NCI-H510A (cell line): Measurements from ENCODE around the gene ZNF787.

ENCODE experiments used
- DNase-seq: peaks from one replicate; lab custom pipeline; 2025; lab: John Stamatoyannopoulos, UW

Gene ZNF787

DNA sequence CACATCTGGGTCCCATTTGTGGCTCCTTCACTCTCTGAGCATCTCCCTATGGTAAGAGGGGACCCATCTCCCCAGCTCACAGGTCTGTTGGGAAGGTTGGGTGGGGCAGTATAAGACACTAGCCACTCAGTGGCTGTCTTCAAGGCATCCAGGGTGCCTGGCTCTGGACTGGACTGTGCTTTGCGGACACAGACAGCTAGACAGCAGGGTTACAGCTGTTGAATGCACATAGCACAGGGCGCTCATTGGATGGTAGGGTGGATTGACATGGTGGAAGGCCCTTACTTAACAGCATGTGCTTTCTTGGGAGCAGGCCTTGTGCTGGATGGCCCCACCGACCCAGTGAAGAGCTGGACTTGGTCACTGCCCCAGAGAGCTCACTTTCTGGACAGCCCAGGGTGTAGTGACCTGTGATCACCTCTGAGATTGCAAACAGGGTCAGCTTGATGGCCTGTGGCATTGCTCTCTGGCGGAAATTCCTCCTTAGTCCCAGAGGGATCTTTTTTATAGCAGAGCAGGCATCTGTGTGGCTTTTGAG, 21.9 kb upstream of the ZNF787 start:
- no peak for DNase-seq

DNA sequence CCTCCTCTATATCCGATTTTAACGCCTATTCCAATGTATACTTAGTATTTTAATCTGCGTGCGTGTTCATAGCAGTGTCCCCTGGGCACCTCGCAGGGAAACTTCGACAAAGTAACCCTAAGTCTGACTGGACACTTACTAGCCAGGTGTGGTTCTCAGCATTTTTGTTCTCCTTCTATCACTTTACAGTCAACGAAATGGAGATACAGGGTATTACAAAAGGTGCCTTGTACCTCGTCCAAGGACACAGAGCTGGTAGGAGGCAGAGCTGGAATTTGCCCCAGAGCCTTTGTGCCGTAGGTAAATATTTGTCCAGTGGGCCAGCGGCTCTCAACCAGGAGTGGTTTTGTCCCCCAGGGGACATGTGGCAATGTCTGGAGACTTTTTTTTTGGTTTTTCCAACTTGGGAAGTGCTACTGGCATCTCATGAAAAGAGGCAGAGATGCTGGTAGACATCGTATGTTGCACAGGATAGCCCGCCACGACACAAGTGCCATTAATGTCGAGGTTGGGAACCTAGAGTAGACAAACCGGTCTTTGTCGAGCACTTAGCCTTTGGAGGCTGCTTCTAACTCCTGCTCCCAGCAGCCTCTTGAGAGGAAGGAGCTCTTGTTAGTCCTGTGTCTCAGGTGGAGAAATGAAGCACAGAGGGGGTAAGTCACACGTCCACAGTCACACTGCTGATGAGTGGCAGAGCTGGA, 21.1 kb upstream of the ZNF787 start:
- DNase-seq, result peak; percentile 80

GRCh38 chr19:56141417-56141993, 20.4 kb upstream of the ZNF787 start:
- DNase-seq, result no peak

DNA sequence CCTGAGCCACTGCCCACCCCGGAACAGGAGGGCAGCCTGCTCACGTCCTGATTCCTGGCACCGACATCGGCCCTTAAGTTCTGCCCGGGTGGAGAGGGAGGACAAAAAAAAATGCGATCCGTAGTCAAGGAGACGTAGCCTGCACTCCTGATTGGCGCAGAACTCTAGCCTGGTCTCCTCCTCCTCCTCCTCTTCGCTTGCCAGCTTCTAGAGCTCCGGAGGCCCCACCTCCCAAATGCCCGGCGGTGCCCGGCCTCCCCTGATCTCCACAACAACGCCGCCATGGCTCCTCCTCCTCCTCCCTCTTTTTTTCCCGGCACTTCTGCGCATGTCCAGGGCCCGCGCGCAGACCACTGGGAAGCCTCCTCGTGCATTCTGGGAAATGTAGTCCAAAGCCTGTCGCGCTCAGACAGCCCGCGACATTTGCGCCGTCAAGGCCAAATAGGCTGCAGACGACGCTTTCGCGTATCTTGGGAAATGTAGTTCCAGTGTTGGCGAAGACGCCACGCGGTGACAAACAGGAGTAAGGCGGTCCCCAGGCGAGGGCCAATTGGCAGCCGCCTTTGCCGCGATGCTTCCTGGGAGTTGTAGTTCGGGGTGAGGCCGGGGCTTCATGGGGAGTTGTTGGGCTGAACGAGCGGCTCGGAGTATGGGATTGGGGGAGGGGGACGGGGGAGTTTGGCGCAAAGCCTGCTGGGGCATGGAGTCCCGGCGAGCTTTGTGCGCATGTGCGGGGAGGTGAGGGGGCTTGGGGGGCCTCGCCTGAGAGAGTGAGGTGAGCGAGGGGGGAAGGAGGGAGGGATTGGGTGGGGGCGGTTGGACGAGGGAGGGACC, 19.7 kb upstream of the ZNF787 start, which contains the start of gene ZNF444:
TSS of gene ZNF444 (plus strand) at position 705 of the 834 bp plus-strand sequence. CDS start 5,625 bp downstream, outside the sequence.
- DNase-seq, result peak; percentile 98

DNA sequence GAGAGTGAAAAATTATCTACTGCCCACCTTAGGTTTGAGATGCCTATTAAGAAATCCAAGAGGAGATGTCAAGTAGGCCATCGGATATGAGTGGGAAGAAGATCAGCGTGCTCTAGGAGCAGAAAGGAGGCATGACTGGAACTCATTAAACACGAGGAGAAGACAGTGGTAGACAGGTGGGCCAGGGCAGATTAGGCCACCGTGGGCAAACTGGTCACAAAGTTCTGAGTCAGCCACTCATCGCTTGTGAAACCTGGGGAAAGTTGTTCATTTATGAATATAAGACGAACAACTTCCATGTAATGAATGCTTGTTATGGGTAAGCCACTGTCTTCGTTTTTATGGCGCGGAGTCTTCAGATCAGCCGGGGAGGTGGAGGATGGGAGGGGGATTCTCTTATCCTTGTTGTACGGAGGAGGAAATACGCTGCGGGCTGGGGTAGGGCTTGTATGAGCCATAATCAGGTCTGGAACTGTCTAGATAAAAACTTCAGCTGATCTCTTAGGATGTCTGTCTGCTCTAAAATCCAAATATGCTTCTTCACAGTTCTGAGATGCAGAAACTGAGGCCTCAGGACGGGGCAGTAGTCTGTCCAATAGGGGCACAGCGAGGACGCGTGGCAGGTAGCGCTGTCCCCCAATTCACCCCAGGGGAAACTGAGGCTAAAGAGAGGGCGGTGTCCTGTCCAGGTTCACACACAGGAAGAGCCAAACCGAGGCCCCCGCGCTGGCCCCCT, 18.9 kb upstream of the ZNF787 start:
- DNase-seq, result no peak

GRCh38 chr19:56138069-56138468, 17.0 kb upstream of the ZNF787 start:
- no peak for DNase-seq

DNA sequence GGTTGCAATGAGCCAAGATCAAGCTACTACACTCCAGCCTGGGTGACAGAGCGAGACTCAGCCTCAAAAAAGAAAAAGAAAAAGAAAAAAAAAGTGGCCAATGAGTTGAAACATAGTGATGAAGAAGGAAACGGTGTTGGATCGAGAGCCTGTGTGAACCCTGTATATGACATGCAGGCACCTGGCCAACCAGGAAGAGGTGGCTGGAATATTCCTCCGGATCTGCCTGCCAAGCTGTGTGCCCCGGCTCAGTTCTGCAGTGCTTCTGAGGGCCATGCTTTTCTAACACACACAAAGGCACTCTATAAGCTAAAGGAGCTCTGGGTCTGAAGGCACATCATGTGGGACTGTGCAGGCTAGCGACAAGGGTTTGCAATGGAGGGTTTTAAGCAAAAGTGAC, 16.3 kb upstream of the ZNF787 start:
- DNase-seq, result no peak

DNA sequence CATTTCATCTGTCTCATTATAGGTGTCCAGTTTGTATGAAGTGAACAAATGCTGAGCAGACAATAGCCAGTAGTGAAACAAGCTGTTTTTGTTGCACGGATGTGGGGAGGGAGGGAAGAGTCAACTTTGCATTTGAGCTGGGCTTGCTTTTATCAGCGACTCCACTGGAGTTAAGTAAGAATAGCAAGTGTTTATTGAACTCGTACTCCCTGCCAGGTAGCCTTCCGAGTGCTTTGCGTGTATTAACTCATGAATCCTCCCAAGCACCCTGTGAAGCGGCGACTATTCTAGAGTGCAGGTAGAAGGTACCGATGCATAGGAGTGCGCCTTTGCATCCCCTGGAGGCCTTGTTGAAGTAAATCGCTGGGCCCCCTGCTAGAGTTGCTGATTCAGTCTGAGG, 15.3 kb upstream of the ZNF787 start:
- no peak for DNase-seq

GRCh38 chr19:56134654-56134921, 13.5 kb upstream of the ZNF787 start:
- DNase-seq, result no peak

DNA sequence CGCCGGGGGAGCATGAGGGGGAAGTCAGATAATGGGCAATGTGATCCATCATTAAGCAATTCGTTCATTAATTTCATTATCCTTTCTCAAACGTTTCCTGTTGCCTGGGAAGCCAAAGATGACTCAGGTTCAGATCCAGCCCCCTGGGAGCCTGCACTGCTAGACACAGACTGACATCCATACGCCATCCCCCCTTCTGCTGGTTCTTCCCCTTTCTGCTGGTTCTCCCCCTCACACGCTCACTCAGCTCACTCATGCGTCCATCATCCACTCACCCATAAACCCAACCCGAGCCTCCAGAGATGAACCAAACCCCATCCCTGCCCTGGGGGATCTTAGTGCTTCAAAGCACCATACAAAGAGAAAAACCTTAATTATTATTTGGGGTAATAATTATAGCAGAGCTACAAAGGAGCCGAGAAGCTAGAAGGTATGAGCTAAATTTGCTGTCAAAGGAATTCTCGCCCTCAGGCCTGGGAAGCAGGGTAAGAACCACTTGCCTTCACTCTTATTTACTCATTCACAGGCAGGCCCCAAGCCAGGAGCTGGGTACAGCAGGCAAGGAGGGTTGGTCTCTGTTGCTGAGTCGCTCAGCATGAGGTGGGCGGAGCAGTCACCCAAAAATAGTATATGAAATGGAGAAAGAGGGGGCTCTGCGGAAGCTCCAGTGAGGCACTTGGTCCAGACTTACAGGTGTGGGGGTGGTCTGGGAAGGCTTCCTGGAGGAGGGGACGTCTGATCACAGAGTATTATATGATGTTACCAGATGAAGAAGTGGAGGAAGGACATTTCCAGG, 13.0 kb upstream of the ZNF787 start:
- no peak for DNase-seq

GRCh38 chr19:56132316-56132822, 11.3 kb upstream of the ZNF787 start:
- no peak for DNase-seq

- DNase-seq, result no peak
Observed at GRCh38 chr19:56131651-56132050, 10.6 kb upstream of the ZNF787 start.

DNA sequence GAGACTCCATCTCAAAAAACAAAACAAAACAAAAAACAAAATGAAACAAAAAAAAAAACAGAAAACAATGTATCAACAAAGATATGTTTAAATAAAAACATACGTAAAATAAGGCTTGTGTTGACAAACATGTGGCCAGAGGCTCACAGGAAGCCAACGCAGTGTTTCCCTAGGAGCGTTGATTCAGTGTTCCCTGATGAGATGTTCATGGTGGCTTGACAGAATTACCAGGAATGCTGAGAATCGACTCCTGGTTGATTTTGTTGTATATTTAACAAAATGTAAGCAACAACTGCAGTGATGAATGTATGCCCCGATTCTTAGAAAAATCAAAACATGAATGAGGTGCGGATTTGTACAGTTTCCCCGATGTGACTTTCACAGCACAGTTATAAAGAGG, 8.9 kb upstream of the ZNF787 start:
- DNase-seq, result no peak

- no peak for DNase-seq
Observed at GRCh38 chr19:56126983-56127780, 6.1 kb upstream of the ZNF787 start.

DNA sequence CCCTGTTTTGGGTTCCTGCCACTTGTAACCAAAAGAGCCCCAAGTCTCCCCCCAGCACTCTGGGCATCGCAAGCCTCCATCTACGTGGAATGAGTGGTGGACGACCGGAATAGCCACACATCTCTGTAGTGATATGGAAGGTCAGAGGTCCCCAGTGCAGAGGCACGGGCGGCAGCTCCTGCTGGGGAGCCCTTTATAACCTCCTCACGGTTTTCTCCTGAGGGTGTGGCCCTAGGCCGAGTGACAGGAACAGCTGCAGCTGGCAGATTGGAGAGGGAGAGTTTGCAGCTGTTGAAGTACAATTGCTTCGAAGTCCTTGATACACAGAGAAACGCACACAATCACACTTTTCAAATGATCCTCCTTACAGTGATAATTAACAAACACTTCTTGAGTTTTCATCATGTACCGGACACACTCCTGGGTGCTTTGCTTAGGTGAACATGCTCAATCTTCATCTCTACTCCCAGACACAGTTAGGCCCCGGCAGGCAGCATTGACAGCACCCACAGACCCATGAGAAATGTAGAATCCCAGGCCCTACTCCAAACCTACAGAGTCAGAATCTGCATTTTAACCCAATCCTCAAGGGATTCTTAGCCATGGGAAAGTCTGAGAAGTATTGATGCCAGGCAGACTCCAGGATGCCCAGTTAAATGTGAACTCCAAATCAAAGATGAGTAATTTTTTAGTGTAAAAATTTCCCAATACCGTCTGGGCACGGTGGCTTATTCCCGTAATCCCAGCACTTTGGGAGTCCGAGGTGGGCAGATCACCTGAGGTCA, 4.9 kb upstream of the ZNF787 start:
- DNase-seq, result no peak

- DNase-seq, result no peak
Observed at GRCh38 chr19:56124578-56124977, 3.5 kb upstream of the ZNF787 start.

DNA sequence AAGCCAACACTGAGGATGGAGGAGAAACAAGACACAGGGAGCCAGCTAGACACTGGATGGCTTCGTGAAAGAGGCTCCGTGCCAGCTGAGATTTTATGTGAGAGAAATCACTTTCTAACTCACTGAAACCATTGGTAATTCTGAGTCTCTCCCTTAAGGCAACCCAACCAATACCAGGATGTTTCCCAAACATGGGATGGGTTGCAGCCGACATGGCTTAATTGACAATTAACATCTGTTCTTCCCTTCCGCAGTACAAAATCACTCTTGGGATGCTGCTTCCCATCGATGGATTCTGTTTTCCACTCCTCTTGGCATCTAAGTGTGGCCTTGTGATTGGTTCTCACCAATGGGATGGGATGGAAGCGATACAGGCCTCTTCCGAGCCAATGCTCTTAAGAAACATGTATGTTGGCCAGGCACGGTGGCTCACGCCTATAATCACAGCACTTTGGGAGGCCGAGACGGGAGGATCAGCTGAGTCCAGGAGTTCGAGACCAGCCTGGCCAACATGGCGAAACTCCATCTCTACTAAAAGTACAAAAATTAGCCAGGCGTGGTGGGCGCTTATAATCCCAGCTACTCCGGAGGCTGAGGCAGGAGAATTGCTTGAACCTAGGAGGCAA, 2.3 kb upstream of the ZNF787 start:
- DNase-seq, result no peak

GRCh38 chr19:56120371-56121179, 520 bp downstream of the ZNF787 start:
- DNase-seq, result peak; percentile 44
